Testis (tissue), 2 donors: ENCODE results near the gene ROR2.

Experiments used
- CTCF ChIP-seq, 3 experiments: fragments of 450-650 bp in 2 of 3; fragments of 200-600 bp in 1 of 3; sonication (generic) in 1 of 3; IDR thresholded peaks; one replicate each; pipeline ENCODE4 v1.5.1; 2016 to 2019; ENCODE audit warnings: antibody characterized with exemption in 3 of 3, mild to moderate bottlenecking in 2 of 3, moderate library complexity in 1 of 3
- POLR2A ChIP-seq: fragments of 450-650 bp; IDR thresholded peaks from one replicate; pipeline ENCODE4 v1.6.1; 2017; ENCODE audit warnings: antibody characterized with exemption, mild to moderate bottlenecking, moderate library complexity

DNA sequence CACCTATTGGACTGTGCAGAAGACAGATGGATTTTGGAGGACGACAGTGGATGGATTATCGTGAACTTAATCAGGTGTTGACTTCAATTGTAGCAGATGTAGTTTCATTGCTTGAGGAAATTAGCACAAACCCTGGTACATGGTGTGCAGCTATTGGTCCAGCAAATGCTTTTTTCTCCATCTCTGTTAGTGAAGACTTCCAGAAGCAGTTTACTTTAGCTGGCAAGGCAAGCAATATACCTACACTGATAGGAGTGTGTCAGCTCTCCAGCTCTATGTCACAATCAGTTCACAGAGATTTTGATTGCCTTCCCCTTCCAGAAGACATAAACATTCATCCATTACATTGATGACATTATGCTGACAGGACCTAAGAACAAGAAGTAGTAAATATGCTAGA is 35.7 kb upstream of the ROR2 start:
- TF ChIP-seq CTCF (IDR thresholded peaks at IDR 0.05): no peak
- TF ChIP-seq POLR2A: no peak
